ENCODE results near the gene GATAD1.

GATAD1 gene

GRCh38 chr7:92485267-92485892 lies 38.1 kb downstream of the GATAD1 start:
- no peak for DNase-seq

GRCh38 chr7:92485974-92486373 lies 38.7 kb downstream of the GATAD1 start:
- DNase-seq, result no peak

- no peak for DNase-seq
Observed at GRCh38 chr7:92487804-92488203, 40.5 kb downstream of the GATAD1 start.

- no peak for DNase-seq
Observed at GRCh38 chr7:92489634-92490033, 42.4 kb downstream of the GATAD1 start.

- no peak for DNase-seq
Observed at GRCh38 chr7:92496876-92497275, 49.6 kb downstream of the GATAD1 start.

- DNase-seq, result no peak
Observed at GRCh38 chr7:92498557-92498956, 51.3 kb downstream of the GATAD1 start.

GRCh38 chr7:92503767-92504166 lies 56.5 kb downstream of the GATAD1 start:
- DNase-seq, result no peak

GRCh38 chr7:92504563-92504962 lies 57.3 kb downstream of the GATAD1 start:
- no peak for DNase-seq

- no peak for DNase-seq
Observed at GRCh38 chr7:92506363-92506762, 59.1 kb downstream of the GATAD1 start.

GRCh38 chr7:92508946-92509345 lies 61.7 kb downstream of the GATAD1 start:
- DNase-seq, result no peak
